NAMALWA (cell line): ENCODE results near the gene ZNF829.

Source experiments
- DNase-seq: peaks from one replicate; pipeline ENCODE4 v3.0.0-alpha.2; 2015; ENCODE audit warnings: low spot score

The ZNF829 gene

DNA sequence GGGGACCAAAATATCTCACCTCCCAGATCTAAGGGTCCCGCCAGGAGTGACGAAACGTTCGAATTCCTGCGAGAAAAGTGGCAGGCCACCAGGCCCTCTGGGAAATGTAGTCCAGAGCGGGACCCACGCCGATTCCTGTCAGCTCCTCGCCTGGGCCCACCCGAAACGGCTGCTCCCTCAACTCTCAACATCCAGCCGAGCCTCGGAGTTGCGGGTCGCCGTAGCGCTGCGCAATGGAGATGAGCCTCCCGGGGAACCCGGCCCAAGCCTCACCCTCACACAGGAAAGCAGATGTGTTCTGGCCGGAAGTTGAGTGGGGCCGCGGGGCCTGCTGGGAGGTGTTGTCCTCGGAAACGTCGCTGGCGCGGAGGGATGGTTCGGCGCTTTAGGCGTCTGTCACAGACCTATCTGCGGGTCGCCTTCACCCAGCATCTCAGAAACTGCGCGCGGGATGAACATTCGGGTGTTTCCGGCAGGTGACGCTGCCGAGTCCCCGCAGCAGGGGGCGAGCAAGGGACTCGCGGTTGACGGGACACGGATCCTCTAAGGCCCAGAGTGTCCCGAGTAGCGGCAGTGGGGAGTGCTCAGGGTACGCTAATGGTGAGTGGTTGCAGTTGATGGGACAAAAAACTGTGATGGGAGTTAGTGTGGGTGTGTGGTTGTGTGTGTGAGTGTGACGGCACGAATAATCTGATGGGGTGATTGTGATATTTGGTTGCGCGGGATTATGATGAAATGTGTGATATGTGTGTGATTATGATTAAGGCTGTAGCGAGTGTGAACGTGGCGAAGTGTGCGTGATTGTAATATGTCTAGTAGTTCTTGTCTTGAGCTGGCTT lies at the start of gene ZNF829, which contains the start of gene ZNF568:
ZNF829 (minus strand) TSS at position 300 of the 839 bp plus-strand sequence. CDS start 1,124 bp downstream, outside the sequence.
ZNF568 (plus strand) TSS at position 341 of the 839 bp plus-strand sequence. CDS start 6,439 bp downstream, outside the sequence.
- peak; percentile 93 for DNase-seq

- no peak for DNase-seq
Observed at GRCh38 chr19:36963280-36963679, 47.2 kb upstream of the ZNF829 start.

GRCh38 chr19:36962346-36962745 lies 46.3 kb upstream of the ZNF829 start:
- no peak for DNase-seq

DNA sequence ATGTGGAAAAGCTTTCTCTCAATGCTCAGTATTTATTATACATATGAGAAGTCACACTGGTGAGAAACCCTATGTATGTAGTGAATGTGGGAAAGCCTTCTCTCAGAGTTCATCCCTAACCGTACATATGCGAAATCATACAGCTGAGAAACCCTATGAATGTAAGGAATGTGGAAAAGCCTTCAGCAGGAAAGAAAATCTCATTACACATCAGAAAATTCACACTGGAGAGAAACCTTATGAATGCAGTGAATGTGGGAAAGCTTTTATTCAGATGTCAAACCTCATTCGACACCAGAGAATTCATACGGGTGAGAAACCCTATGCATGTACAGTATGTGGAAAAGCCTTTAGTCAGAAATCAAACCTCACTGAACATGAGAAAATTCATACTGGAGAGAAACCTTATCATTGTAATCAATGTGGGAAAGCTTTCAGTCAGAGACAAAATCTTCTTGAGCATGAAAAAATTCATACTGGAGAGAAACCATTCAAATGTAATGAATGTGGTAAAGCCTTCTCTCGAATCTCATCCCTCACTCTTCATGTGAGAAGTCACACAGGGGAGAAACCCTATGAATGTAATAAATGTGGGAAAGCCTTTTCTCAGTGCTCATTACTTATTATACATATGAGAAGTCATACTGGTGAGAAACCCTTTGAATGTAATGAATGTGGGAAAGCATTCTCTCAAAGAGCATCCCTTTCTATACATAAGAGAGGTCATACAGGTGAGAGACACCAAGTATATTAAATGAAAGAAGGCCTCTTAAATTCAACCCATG lies 34.4 kb upstream of the ZNF829 start:
- no peak for DNase-seq

GRCh38 chr19:36939153-36939552 lies 23.1 kb upstream of the ZNF829 start:
- DNase-seq = peak; percentile 17

- DNase-seq = no peak
Observed at GRCh38 chr19:36931684-36932083, 15.6 kb upstream of the ZNF829 start.

DNA sequence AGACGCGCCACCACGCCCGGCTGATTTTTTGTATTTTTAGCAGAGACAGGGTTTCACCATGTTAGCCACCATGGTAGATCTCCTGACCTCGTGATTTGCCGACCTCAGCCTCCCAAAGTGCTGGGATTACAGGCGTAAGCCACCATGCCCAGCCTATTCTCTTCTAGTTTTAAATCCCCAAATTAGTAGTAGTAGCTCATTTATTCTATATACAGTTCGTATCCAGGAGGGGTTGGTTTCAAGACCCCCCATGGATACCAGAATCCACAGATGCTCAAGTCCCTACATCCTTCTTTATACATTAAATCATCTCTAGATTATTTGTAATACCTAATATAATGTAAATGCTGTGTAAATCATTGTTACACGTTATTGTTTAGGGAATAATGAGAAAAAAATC lies 2.0 kb upstream of the ZNF829 start:
- DNase-seq = no peak

DNA sequence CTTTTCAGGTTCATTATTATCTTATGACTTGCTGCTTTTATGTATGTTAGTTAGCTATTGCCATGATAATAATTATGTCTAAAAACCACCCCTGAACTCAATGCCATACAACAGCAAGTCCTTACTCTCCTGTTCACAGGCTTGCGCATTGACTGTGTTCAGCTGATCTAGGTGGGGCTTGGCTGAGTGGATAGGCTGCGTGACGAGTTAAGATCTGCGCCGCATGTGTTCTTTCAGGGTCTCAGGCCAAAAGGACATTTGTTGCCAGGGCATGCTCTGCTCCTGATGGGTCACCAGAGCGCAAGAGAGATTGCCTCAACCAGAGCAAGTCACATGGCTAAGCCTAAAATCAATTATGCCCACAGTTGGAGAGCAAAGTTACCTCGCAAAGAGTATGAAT lies 900 bp upstream of the ZNF829 start:
- DNase-seq = no peak

GRCh38 chr19:36898422-36898821 lies 17.7 kb downstream of the ZNF829 start:
- DNase-seq = no peak

GRCh38 chr19:36894849-36895383 lies 21.2 kb downstream of the ZNF829 start:
- DNase-seq = no peak

GRCh38 chr19:36891768-36892357 lies 24.2 kb downstream of the ZNF829 start:
- no peak for DNase-seq

- DNase-seq = no peak
Observed at GRCh38 chr19:36876993-36877938, 38.8 kb downstream of the ZNF829 start.

GRCh38 chr19:36851898-36852297 lies 64.2 kb downstream of the ZNF829 start:
- DNase-seq = no peak

GRCh38 chr19:36850559-36851442 lies 65.3 kb downstream of the ZNF829 start, which contains the start of gene ZNF345:
TSS of gene ZNF345 (plus strand) at chr19:36850876. CDS start at chr19:36876831, 25,955 bp downstream.
- DNase-seq = peak; percentile 98

DNA sequence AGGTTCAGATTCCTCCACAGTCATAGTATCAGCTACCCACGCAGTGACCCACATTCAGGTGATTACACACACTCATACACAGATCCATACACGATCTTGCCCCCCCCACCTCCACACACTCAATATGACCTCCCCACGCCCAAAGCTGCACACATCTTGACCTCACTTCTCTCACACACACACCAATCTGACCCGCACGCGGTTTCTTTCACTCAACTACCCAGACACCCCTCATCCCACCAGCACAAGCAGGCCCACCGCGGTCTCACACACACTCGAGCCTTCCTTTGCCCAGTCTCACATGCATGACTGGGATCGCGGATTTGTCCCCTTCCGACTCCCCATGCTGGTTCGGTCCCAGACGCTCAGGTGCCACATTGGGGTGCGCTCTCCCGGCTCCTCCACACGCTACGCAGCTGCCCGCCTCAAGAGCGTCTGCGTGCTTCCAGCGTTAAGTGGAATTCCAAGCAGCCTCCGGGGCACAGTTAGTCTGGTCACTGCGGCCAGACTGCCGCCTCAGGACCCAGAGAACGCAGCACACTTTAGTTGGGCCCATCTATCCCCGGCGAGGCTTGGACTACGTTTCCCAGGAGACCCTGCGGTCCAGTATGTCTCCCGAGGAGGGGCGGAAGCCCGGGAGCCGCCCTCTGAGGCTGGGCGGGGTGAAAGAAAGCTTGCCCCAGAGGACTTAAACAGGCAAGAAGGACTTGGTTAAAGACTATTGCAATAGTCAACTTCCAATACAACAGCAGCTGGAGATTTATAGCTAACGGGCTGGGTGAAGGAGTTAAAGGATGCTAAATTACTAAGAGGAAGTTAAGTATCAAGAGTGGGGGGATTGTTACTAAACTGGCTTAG lies 66.2 kb downstream of the ZNF829 start:
- DNase-seq = peak; percentile 95

- DNase-seq = no peak
Observed at GRCh38 chr19:36847968-36848367, 68.1 kb downstream of the ZNF829 start.

DNA sequence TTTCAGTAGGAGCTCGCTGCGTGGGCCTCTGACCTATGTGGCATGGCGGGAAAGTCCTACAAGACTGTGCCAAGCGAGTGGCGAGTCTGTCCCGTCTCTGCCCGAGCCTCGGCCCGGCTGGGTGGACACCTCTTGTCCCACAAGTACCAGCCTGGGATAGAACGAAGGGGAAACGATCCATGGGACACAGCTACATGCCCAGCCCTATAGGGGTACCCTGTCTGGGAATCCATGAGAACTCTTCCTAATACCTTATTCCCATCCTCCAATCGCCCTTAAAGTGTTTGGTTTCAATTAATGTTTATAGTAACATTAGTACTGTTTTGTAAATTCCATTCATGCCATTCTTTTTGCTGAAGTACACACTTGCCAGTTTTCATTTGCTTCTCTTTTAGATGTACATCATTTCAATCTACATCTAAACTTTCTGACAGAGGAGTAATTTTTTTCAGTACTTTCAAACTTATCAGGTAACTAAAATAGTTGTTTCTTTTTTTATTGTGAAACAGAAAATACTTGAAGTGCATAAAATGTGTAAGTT lies 77.2 kb downstream of the ZNF829 start:
- DNase-seq = no peak
